Neuronal stem cell (in vitro differentiated cells): Measurements from ENCODE around the gene RAB34.

Experiments
- DNase-seq: peaks from one replicate; pipeline ENCODE4 v3.0.0-alpha.2; 2013; ENCODE audit warnings: low spot score
- H2AFZ ChIP-seq: one replicate; pipeline ENCODE4 v1.6.1; 2013; ENCODE audit warnings: mild to moderate bottlenecking, low read length, inconsistent platforms
- H2AK5ac ChIP-seq: 2 replicates; pipeline ENCODE4 v1.6.1; 2013; ENCODE audit warnings: low read depth, mild to moderate bottlenecking, inconsistent platforms, low read length, moderate library complexity, mixed read lengths
- H2BK120ac ChIP-seq: 2 replicates; pipeline ENCODE4 v1.6.1; 2013; ENCODE audit warnings: low read depth, mild to moderate bottlenecking, inconsistent platforms, low read length, moderate library complexity, mixed read lengths
- H2BK12ac ChIP-seq: one replicate; pipeline ENCODE4 v1.6.1; 2013; ENCODE audit warnings: low read length, inconsistent platforms
- H2BK15ac ChIP-seq: 2 replicates; pipeline ENCODE4 v1.6.1; 2013; ENCODE audit warnings: mild to moderate bottlenecking, low read length, inconsistent platforms, mixed read lengths
- H2BK5ac ChIP-seq: one replicate; pipeline ENCODE4 v1.6.1; 2013; ENCODE audit warnings: inconsistent platforms, mild to moderate bottlenecking, low read length, moderate library complexity
- H3K14ac ChIP-seq: one replicate; pipeline ENCODE4 v1.6.1; 2013; ENCODE audit warnings: low read length, inconsistent platforms
- H3K18ac ChIP-seq: 2 replicates; pipeline ENCODE4 v1.6.1; 2013; ENCODE audit warnings: low read length, inconsistent platforms
- H3K23ac ChIP-seq: 2 replicates; pipeline ENCODE4 v1.6.1; 2013; ENCODE audit warnings: low read depth, mild to moderate bottlenecking, mixed read lengths, low read length, inconsistent platforms; ENCODE audit not compliant: poor library complexity
- H3K27ac ChIP-seq: replicated peaks from 3 replicates; pipeline ENCODE4 v1.5.1; 2013; ENCODE audit warnings: low read length, inconsistent platforms
- H3K27me3 ChIP-seq, 3 experiments: 2 replicates each; pipeline ENCODE4 v1.6.1; 2013; ENCODE audit warnings: low read length in 3 of 3, mild to moderate bottlenecking in 2 of 3, inconsistent platforms in 1 of 3, low read depth in 1 of 3, mixed read lengths in 1 of 3, moderate library complexity in 1 of 3; ENCODE audit not compliant: control insufficient read depth in 3 of 3, insufficient read depth in 3 of 3
- H3K36me3 ChIP-seq, 2 donors: replicated peaks in 1 of 2; 2 replicates each; pipeline ENCODE4 v1.6.1; 2013; ENCODE audit warnings: low read length in 2 of 2; ENCODE audit not compliant: control insufficient read depth in 2 of 2, insufficient read depth in 2 of 2
- H3K4ac ChIP-seq: 2 replicates; pipeline ENCODE4 v1.6.1; 2013; ENCODE audit warnings: inconsistent platforms, mild to moderate bottlenecking, low read length, moderate library complexity
- H3K4me1 ChIP-seq, 2 donors: 1 replicate in 1 of 2; 2 replicates in 1 of 2; pipeline ENCODE4 v1.6.1; 2013; ENCODE audit warnings: low read length in 2 of 2, low read depth in 1 of 2; ENCODE audit not compliant: control insufficient read depth in 2 of 2, insufficient read depth in 1 of 2
- H3K4me2 ChIP-seq: one replicate; pipeline ENCODE4 v1.6.1; 2013; ENCODE audit warnings: mild to moderate bottlenecking, low read length, inconsistent platforms; ENCODE audit not compliant: insufficient read depth, poor library complexity, severe bottlenecking
- H3K4me3 ChIP-seq, 2 donors: 2 replicates each; pipeline ENCODE4 v1.5.1; 2013; ENCODE audit warnings: low read length in 2 of 2, mild to moderate bottlenecking in 2 of 2, inconsistent platforms in 1 of 2, moderate library complexity in 1 of 2
- H3K79me1 ChIP-seq: one replicate; pipeline ENCODE4 v1.6.1; 2013; ENCODE audit warnings: low read depth, mild to moderate bottlenecking, inconsistent platforms, low read length, moderate library complexity
- H3K9ac ChIP-seq: one replicate; pipeline ENCODE4 v1.6.1; 2013; ENCODE audit warnings: mild to moderate bottlenecking, low read depth, low read length, inconsistent platforms; ENCODE audit not compliant: poor library complexity
- H3K9me3 ChIP-seq, 2 donors: replicated peaks in 1 of 2; 2 replicates each; pipeline versions ENCODE3 to v1.6.1; 2013; ENCODE audit warnings: low read length in 2 of 2, mild to moderate bottlenecking in 2 of 2, inconsistent platforms in 1 of 2, low read depth in 1 of 2, mixed read lengths in 1 of 2, moderate library complexity in 1 of 2; ENCODE audit not compliant: control insufficient read depth in 2 of 2, insufficient read depth in 1 of 2
- H4K8ac ChIP-seq: one replicate; pipeline ENCODE4 v1.6.1; 2013; ENCODE audit warnings: low read depth, mild to moderate bottlenecking, inconsistent platforms, low read length, moderate library complexity
- H4K91ac ChIP-seq: one replicate; pipeline ENCODE4 v1.6.1; 2013; ENCODE audit warnings: low read length, low read depth, mild to moderate bottlenecking, inconsistent platforms; ENCODE audit not compliant: poor library complexity
- WGBS, 2 donors: extraction: QIAGEN DNeasy Blood & Tissue Kit; methylation state at CpG; one replicate each; pipeline ENCODE4 v1.1.7; 2013; ENCODE audit warnings: missing lambda C conversion rate in 2 of 2, mixed read lengths in 1 of 2; ENCODE audit not compliant: insufficient read length in 2 of 2, insufficient replicate concordance in 1 of 2; ENCODE audit errors: extremely low coverage in 2 of 2; 5-methylcytosine and 5-hydroxymethylcytosine counted together

RAB34 gene

DNA sequence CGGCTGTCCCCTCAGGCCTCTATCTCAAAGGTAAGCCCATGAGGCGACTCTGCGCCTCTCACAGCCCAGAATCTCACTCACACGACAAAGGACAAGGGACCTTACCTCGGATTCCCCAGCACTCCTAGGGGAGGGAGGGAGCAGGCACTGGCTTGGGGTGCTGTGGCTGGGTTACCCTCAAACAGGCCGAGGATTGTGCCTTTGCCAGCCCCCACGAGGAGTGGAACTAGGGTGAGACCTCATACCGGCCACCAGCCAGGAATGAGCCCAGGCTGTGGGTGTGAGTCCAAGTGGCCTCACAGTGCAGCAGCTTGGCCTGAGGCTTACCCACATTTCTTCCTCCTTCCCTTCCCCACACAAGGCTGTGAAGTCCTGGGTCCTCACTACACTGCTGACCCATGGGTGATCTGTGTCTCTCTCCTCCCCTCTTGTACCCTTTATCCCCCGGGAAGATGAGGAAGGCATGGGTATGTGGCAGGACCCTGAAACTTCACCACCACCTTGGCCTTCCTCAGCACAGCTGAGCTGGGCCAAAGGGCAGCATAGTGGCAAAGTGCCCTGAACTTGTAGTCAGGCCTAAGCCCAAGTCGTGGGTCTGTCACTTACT is 11.8 kb downstream of the RAB34 start:
- no peaks in the 10 kb centered on the region for H3K27me3 ChIP-seq
- H4K91ac ChIP-seq: no peak overlapping the region
- peak overlapping the region; percentile 37 for H2AK5ac ChIP-seq
- no peak overlapping the region for H2BK15ac ChIP-seq
- peaks cover 9% of the 10 kb centered on the region for H3K79me1 ChIP-seq
- H3K36me3 ChIP-seq: peaks cover 24 to 47% of the 10 kb centered on the region in 2 donors
- no peak overlapping the region for H3K4me2 ChIP-seq
- H3K4ac ChIP-seq: peak overlapping the region; percentile 67
- H3K9me3 ChIP-seq: no peaks in the 10 kb centered on the region
- H3K4me1 ChIP-seq: peaks cover 18 to 23% of the 10 kb centered on the region in 2 donors
- H2AFZ ChIP-seq: no peak overlapping the region
- H4K8ac ChIP-seq: no peak overlapping the region
- H3K23ac ChIP-seq: peak overlapping the region; percentile 11
- H2BK12ac ChIP-seq: no peak overlapping the region
- no peak overlapping the region for H2BK120ac ChIP-seq
- DNase-seq: no peak
- no peak overlapping the region for H3K27ac ChIP-seq
- H3K9ac ChIP-seq: peak overlapping the region; percentile 72
- no CpG with 5 or more reads among the region's 10 CpGs for WGBS, 2 donors
- H2BK5ac ChIP-seq: peak overlapping the region; percentile 33
- H3K14ac ChIP-seq: peak overlapping the region; percentile 26
- H3K18ac ChIP-seq: no peak overlapping the region
- H3K4me3 ChIP-seq: no peak overlapping the region

DNA sequence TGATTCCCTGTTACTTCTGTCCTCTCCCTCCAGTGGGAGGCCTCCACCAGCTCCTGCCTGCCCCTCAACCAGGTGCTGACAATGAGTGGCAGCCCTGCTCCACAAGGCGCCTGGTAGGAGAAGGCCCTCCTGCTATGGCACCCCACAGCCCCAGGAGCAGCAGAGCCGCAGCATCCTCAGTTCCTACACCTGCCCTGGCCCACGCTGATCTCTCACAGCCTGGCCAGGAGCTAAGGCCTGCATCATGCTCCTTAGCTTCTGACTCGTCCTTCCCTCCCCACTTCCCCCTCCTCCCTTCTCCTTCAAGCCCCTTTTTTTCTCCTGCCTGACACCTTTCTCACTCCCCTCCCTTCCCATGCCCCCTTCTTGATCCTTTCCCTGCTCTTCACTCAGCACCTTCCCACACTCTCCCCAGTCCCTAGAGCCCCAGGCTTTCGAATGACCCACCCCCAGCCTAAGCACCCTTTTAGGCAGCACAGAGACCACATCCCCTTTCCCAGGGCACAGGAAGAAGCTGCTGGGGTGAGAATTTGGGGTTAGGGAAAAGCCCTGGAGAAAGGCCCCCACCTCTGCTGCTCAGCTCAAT is 12.5 kb downstream of the RAB34 start:
- H3K9me3 ChIP-seq: no peaks in the 10 kb centered on the region
- peak overlapping the region; percentile 42 for H3K18ac ChIP-seq
- no peak overlapping the region for H2BK5ac ChIP-seq
- H2AK5ac ChIP-seq: peak overlapping the region; percentile 37
- H3K4me1 ChIP-seq: peaks cover 18 to 23% of the 10 kb centered on the region in 2 donors
- no peak overlapping the region for H4K91ac ChIP-seq
- no peak overlapping the region for H2BK120ac ChIP-seq
- peak overlapping the region; percentile 63 for H3K9ac ChIP-seq
- H3K27me3 ChIP-seq: no peaks in the 10 kb centered on the region
- WGBS, 2 donors: no CpG with 5 or more reads among the region's 5 CpGs
- no peak overlapping the region for H2BK12ac ChIP-seq
- H2AFZ ChIP-seq: no peak overlapping the region
- no peak overlapping the region for H3K23ac ChIP-seq
- H4K8ac ChIP-seq: no peak overlapping the region
- H3K4me2 ChIP-seq: no peak overlapping the region
- no peak overlapping the region for H3K14ac ChIP-seq
- peaks cover 9% of the 10 kb centered on the region for H3K79me1 ChIP-seq
- peak overlapping the region in 1 of 2 donors; percentile 26 for H3K4me3 ChIP-seq
- no peak overlapping the region for H3K27ac ChIP-seq
- peaks cover 31 to 54% of the 10 kb centered on the region in 2 donors for H3K36me3 ChIP-seq
- no peak overlapping the region for H2BK15ac ChIP-seq
- DNase-seq: no peak
- no peak overlapping the region for H3K4ac ChIP-seq

DNA sequence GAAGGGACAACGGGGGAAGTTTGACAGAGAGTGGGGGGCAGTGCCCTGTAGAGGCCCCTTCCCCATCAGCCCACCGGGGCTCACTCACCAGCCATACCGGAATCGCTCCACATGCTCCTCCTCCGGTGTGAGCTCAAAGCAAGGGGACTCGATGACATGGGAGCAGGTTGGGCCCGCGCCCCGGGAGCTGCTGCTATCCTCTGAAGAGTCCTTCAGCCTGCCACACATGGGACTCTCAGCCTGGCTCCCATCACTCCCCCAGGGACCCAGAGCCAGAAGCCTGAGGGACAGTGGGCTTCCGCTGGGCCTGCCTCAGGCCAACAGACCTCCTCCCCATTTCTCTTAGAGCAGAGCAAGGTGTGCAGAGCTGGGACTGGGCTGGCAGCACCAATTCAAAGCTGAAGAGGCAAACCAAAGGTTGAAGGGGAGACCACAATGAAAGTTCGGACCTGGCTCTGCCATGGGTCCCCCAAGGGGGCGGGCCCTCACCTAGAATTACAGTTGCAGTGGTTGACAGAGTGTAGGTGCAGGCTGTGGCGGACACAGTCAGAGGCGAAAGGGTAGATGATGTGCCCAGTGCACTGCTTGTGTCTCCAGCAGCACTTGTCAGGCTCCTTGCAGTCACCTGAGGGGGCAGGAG is 13.3 kb downstream of the RAB34 start:
- peaks cover 39 to 56% of the 10 kb centered on the region in 2 donors for H3K36me3 ChIP-seq
- peaks cover 6% of the 10 kb centered on the region for H3K79me1 ChIP-seq
- no peak overlapping the region for H4K91ac ChIP-seq
- DNase-seq: no peak
- H2BK15ac ChIP-seq: no peak overlapping the region
- H2AK5ac ChIP-seq: no peak overlapping the region
- no peak overlapping the region for H3K14ac ChIP-seq
- no peak overlapping the region for H3K4me3 ChIP-seq
- no CpG with 5 or more reads among the region's 14 CpGs for WGBS, 2 donors
- H3K4ac ChIP-seq: no peak overlapping the region
- H3K27me3 ChIP-seq: no peaks in the 10 kb centered on the region
- H2BK12ac ChIP-seq: no peak overlapping the region
- no peak overlapping the region for H4K8ac ChIP-seq
- H3K9ac ChIP-seq: peak overlapping the region; percentile 27
- H3K4me1 ChIP-seq: peaks cover 16 to 19% of the 10 kb centered on the region in 2 donors
- no peak overlapping the region for H2BK5ac ChIP-seq
- H3K27ac ChIP-seq: no peak overlapping the region
- peak overlapping the region; percentile 32 for H3K23ac ChIP-seq
- no peak overlapping the region for H2AFZ ChIP-seq
- H2BK120ac ChIP-seq: no peak overlapping the region
- no peaks in the 10 kb centered on the region for H3K9me3 ChIP-seq
- peak overlapping the region; percentile 2 for H3K18ac ChIP-seq
- H3K4me2 ChIP-seq: no peak overlapping the region

DNA sequence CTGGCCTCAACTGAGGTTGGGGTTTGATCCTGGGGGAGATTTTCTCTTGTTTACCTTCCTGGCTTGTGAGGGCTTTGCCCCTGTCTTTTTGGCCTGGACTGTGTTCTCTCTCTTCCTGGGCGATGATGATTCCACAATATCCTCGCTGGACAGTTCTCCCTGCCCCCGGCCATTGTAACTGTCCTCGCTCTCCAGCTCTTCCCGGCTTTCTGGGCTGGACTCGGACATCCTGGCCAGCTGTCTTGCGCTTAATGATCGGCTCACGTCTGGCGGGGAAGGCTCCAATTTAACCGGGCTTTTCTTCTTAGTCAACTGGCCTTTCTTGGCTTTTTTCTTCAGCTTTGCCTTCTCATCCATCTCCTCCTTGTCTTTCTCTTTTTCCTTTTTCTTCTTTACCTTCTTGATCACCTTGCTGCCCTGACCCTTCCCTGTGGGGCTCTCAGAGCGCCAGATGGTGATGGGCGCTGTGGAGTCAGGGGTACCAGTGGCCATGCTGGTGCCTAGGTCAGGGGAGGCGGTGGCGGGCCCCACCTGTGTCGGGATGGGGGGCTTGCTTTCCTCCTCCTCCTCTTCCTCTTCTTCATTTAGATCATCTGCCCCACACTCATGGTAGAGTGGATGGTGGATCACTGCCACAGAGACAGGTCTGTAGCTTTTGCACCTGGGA is 14.0 kb downstream of the RAB34 start:
- H4K8ac ChIP-seq: no peak overlapping the region

More for the DNA sequence above, 14.0 kb downstream of the RAB34 start:
- Histone ChIP-seq H2AK5ac (no peak overlapping the region), H2BK5ac (no peak overlapping the region), H3K4me1 (peaks cover 16 to 19% of the 10 kb centered on the region in 2 donors), H2AFZ (no peak overlapping the region), H3K27ac (peak overlapping the region; percentile 56), H3K79me1 (peaks cover 6% of the 10 kb centered on the region), H3K9ac (peak overlapping the region; percentile 27), H4K91ac (no peak overlapping the region), H2BK120ac (no peak overlapping the region), H3K18ac (no peak overlapping the region), H3K4me3 (no peak overlapping the region), H3K4me2 (no peak overlapping the region), H3K23ac (peak overlapping the region; percentile 32), H2BK12ac (no peak overlapping the region), H3K14ac (no peak overlapping the region), H2BK15ac (no peak overlapping the region), H3K9me3 (no peaks in the 10 kb centered on the region), H3K4ac (no peak overlapping the region), H3K27me3 (no peaks in the 10 kb centered on the region), H3K36me3 (peaks cover 46 to 62% of the 10 kb centered on the region in 2 donors)
- no peak for DNase-seq
- no CpG with 5 or more reads among the region's 16 CpGs for WGBS, 2 donors
